G401 (cell line): Measurements from ENCODE around the gene PPM1N. TPM values are rescaled to one million over a fixed set of nuclear protein-coding genes. Genes with fewer than 3 reads are reported as not detected.

Experiments used
- DNase-seq: peaks from one replicate; pipeline ENCODE4 v3.0.0-alpha.2; 2015; ENCODE audit warnings: low spot score
- in situ Hi-C: cut with HindIII; loops from 2 replicates; pipeline ENCODE4 v1.10.0; 2016; ENCODE audit warnings: low sequenced_read_pairs, mixed read lengths
- total RNA-seq: library from RNA; depleted of rRNA; stranded (reverse); fragments of >200 nt; shearing (Covaris generic); gene quantifications from 2 replicates; pipeline ENCODE4 v1.2.3, GENCODE V29; 2014

The PPM1N gene
- total RNA-seq, 1 experiment from 2014 or later: 3.3 TPM

- peak; percentile 97 for DNase-seq
- in situ Hi-C loops: no loop called here
Observed at GRCh38 chr19:45485305-45486077, 12.8 kb upstream of the PPM1N start.

- in situ Hi-C loops: no loop called here
Observed at GRCh38 chr19:45488708-45489107, 9.5 kb upstream of the PPM1N start.

GRCh38 chr19:45489216-45489855, 8.9 kb upstream of the PPM1N start:
- no peak for DNase-seq
- in situ Hi-C loops: no loop called here

More at GRCh38 chr19:45488708-45489107, 9.5 kb upstream of the PPM1N start:
- DNase-seq: no peak

GRCh38 chr19:45492137-45492626, 6.1 kb upstream of the PPM1N start:
- in situ Hi-C loops: no loop called here
- no peak for DNase-seq

GRCh38 chr19:45492627-45493470, 5.4 kb upstream of the PPM1N start:
- in situ Hi-C loops: no loop called here
- peak; percentile 91 for DNase-seq

- in situ Hi-C loops: no loop called here
- no peak for DNase-seq
Observed at GRCh38 chr19:45494261-45494916, 3.9 kb upstream of the PPM1N start.

GRCh38 chr19:45495178-45495577, 3.1 kb upstream of the PPM1N start:
- in situ Hi-C loops: no loop called here

GRCh38 chr19:45496349-45496953, 1.8 kb upstream of the PPM1N start:
- no peak for DNase-seq
- in situ Hi-C loops: no loop called here

More at GRCh38 chr19:45495178-45495577, 3.1 kb upstream of the PPM1N start:
- DNase-seq: no peak

GRCh38 chr19:45497791-45498190, 452 bp upstream of the PPM1N start:
- in situ Hi-C loops: no loop called here
- DNase-seq: no peak

GRCh38 chr19:45499196-45500180, 1.2 kb downstream of the PPM1N start:
- in situ Hi-C loops: no loop called here
- no peak for DNase-seq

GRCh38 chr19:45500918-45501729, 2.9 kb downstream of the PPM1N start:
- no peak for DNase-seq
- in situ Hi-C loops: no loop called here

GRCh38 chr19:45501730-45502014, 3.4 kb downstream of the PPM1N start:
- DNase-seq: no peak
- in situ Hi-C loops: no loop called here

GRCh38 chr19:45502111-45502510, 3.9 kb downstream of the PPM1N start:
- no peak for DNase-seq
- in situ Hi-C loops: no loop called here

GRCh38 chr19:45503909-45504308, 5.7 kb downstream of the PPM1N start:
- in situ Hi-C loops: no loop called here
- no peak for DNase-seq

GRCh38 chr19:45505151-45505995, 7.1 kb downstream of the PPM1N start:
- no peak for DNase-seq
- in situ Hi-C loops: no loop called here

- in situ Hi-C loops: no loop called here
- no peak for DNase-seq
Observed at GRCh38 chr19:45505996-45506245, 7.7 kb downstream of the PPM1N start.
